IMR-90 (cell line): Measurements from ENCODE around the gene E2F4.

Experiments used
- CEBPB ChIP-seq: IDR thresholded peaks from 2 replicates; pipeline ENCODE4 v1.6.1; 2012; ENCODE audit warnings: low read depth, low read length, improper control_type of control experiment
- CTCF ChIP-seq: conservative IDR thresholded peaks from 2 replicates; pipeline ENCODE4 v1.5.1; 2012; ENCODE audit warnings: mild to moderate bottlenecking, low read depth, low read length, improper control_type of control experiment

GRCh38 chr16:67150833-67151396, 41.0 kb upstream of the E2F4 start, which contains the start of gene B3GNT9:
- TF ChIP-seq CEBPB, result no peak
- no peak for TF ChIP-seq CTCF
